HG03159 (cell line): ENCODE data around the gene LTBP3.
"Not testable (repeated sequence)": the region's sequence is repeated elsewhere in the genome, so short reads cannot be mapped to it uniquely, and the experiment has no call there.

ENCODE experiments used
- ATAC-seq: cut with Tn5 transposase; IDR thresholded peaks from one replicate; pipeline ENCODE4 v1.9.1; 2021; ENCODE audit warnings: mild to moderate bottlenecking, moderate library complexity; ENCODE audit not compliant: unreplicated experiment

Gene LTBP3

DNA sequence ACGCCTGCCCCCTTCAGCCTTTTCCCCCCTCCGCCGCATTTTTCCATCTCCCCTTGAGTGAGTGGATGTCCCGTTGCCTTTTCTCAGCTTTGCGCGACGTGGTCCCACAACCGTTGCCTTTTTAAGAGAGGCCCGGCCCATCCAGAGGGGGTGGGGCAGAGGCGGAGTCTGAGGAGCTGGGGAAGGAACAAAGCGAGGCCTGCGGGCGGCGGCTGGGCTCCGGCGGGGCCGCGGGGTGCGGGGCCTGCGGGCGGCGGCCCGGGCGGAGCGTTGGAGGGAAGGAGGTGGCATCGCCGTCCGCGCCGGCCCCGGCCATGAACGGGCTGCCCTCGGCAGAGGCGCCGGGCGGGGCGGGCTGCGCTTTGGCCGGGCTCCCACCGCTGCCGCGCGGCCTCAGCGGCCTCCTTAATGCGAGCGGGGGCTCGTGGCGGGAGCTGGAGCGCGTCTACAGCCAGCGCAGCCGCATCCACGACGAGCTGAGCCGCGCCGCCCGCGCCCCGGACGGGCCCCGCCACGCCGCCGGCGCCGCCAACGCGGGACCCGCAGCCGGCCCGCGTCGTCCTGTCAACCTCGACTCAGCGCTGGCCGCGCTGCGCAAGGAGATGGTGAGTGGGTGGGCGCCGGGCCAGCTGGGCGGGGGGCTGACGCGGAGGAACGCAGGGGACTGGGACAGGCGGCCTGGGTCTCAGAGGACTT lies 14.3 kb upstream of the LTBP3 start, which contains the start of gene FAM89B:
TSS of gene FAM89B (plus strand) at position 183 of the 696 bp plus-strand sequence. CDS start at position 315, 132 bp downstream.
- no peak for ATAC-seq

DNA sequence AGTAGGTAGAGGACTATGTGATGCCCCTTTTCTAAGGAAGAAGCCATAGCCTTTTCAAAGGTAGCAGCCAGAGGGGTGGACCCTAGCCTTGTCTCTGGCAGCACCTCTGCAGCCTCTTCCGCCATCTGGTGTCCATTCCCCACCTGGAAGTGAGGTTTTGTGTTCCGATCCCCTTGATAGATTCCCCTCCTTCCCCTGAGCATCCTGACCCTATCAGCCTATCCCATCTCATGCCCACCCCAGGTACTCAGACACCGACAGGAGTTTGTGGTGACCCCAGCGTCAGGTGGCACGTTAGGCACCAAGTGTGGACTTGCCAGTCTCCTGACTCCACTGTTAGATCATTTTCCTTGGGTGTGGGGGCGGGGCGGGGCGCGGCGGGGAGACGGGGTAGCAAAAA lies 13.8 kb upstream of the LTBP3 start:
- no peak for ATAC-seq

DNA sequence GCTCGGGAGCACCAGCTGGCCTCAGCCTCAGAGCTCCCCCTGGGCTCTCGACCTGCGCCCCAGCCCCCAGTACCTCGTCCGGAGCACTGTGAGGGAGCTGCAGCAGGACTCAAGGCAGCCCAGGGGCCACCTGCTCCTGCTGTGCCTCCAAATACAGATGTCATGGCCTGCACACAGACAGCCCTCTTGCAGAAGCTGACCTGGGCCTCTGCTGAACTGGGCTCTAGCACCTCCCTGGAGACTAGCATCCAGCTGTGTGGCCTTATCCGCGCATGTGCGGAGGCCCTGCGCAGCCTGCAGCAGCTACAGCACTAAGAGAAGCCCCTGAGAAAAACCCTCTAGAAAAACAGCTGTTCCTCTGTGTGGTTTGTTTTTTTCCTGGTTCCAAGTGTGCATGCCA lies 13.3 kb upstream of the LTBP3 start:
- no peak for ATAC-seq

DNA sequence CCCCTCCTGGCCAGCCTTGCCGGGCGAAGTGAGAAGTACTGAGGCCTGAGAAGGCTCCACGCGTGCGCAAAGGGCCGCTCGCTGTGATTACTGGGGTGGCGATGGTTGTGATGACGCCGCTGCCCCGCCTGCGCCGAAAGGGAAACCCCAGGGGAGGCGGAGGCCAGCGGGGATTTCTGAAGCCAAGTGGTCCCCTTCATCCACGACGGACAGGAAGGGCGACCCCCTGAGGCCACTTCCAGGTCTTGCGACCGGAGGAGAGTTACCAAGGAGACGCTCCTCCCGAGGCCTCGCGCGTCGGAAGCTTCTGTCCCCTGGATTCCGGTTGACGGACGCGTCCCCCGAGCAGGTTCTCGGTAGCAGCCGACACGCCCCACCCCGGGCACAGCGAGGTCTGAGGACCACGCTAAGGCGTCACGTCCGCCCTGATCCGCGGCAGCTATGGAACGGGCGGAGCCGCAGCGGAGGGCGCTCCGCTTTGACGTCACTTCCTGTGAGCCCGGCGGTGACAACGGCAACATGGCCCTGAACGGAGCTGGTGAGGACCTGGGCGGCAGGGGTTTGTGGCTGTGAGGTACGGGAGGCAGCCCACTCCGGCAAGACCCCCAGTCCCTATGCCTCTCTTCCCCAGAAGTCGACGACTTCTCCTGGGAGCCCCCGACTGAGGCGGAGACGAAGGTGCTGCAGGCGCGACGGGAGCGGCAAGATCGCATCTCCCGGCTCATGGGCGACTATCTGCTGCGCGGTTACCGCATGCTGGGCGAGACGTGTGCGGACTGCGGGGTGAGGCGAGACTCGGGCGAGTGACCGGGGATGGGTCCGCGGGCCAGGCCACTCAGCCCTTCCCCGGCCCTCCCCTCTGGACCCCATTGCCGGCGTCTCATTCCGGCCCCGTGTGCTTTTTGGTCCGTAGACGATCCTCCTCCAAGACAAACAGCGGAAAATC lies 12.1 kb upstream of the LTBP3 start, which contains the start of gene ZNRD2:
TSS of gene ZNRD2 (plus strand) at position 505 of the 946 bp plus-strand sequence. CDS start at position 520, 15 bp downstream.
- ATAC-seq = peak; percentile 55

DNA sequence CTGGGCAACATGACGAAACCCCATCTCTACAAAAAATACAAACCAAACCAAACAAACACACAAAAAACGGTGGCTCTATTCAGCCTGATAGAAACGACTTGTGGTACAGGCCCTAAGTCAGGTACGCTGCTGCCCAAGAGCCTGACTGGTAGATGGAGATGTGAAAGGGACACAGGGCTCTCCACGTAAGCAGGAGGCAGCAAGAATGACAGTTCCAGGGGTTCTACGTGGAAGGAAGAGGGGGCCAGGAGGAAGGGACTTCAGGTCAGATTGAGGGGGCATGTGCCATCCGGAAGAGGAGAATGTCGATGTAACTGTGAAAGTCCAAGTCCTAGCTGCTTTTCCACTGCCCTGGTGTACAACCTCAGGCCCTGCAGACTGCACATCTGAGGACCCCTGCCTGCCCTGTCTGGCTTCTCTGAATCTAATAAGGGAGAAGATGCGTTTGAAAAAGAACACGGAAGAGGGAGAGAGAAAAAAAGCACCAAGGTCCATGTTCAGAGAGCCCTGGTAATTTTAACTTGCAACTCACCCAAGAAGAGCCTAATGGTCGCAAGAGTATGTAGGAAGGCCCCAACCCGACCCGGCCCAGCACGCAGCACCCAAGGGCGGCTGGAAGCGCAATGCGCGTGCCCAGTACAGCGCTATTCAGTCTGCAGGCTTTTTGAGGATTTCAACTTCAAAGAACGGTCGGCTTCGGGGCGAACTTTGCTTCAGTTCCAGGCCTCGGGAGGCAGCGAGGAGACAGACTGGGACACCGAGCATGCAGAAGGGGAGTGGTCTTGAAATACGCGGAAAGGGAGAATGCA lies 11.2 kb upstream of the LTBP3 start:
- ATAC-seq = no peak

DNA sequence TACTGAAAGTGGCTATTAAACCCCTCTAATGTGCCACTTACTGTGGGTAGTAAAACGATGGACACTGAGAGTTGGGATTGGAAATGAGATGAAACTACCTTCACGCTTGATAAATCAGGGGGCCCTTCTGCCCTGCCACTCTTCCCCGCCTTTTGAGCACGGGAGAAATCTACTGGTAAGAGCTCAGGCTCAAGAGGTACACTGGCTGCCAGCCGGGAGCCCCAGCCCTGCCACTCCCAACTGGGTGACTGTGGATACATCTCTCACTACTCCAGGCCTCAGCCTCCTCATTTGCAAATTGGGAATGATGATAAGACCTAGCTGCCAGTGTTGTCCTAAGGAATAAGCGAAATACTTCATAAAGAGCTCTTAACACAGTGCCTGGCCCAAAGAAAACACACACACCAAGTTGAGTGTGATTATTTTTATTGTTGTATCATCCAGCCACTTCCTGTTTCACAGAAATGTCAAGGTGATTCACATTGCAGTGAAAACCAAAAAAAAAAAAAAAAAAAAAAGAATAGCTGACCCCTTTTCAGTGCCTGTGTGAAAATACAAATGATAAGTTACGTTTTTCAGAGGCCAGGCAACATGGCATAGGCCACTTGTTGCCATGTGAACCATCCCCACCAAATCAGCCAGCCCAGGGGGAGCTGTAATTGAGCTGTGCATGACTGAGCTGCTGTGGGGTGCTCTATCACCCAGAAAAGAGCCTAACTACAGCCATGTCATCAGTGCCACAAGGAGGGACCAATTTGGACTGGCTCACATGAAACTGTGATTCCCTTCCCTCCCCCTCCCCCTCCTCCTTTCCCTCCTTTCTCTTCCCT lies 7.7 kb upstream of the LTBP3 start:
- no peak for ATAC-seq

DNA sequence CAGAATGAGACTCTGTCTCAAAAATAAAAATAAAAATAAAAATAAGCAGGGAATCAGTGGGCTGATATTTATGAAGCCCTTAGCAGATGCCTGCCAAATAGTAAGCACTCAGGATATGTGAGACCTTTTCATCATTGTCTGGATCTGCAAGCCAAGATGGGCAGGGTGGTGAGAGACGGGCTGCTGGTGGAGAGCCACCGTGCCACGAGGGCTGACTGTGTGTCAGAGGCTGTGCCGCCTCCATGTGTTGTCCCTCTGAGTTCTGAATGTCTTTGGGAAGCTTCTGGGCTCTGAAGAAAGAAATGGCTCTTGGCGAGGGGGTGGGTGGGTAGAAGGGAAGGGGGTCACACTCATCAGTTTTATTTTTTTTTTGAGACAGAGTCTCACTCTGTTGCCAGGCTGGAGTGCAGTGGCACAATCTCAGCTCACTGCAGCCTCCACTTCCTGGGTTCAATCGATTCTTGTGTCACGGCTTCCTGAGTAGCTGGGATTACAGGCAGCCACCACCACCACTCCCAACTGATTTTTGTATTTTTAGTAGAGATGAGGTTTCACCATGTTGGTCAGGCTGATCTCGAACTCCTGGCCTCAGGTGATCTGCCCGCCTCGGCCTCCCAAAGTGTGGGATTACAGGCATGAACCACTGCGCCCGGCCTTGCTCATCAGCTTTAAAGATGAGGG lies 6.9 kb upstream of the LTBP3 start:
- not testable (repeated sequence) for ATAC-seq

DNA sequence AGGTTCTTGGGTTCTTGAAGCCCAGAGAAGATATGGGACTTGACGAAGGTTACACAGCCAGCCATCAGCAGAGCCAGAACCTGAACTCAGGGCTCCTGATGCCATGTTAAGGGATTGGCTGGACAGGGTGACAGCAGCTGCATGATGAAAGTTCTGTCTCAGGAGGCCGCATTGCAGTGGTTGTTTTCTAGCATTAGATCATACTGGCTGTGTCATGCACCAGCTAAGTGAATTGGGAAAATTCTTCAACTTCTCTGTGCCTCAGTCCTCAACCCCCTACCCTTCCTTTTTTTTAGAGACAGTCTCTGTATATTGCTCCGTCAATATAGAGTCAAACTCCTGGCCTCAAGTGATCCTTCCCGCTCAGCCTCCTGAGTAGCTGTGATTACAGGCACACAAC lies 5.4 kb upstream of the LTBP3 start:
- no peak for ATAC-seq

DNA sequence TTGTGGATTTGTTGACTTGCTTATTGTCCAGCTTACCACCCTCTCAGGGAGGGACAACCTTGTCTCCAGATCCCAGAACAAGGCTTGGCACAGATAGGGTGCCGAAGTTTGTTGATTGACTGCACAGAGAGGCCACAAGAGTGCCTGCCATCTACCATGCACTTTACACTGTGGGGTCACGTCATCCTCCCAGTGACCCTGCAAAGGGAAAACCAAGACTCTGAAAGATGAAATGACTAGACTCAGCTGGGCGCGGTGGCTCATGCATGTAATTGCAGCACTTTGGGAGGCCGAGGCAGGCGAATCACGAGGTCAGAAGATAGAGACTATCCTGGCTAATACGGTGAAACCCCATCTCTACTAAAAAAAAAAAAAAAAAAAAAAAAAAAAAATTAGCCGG lies 4.6 kb upstream of the LTBP3 start:
- ATAC-seq = no peak

DNA sequence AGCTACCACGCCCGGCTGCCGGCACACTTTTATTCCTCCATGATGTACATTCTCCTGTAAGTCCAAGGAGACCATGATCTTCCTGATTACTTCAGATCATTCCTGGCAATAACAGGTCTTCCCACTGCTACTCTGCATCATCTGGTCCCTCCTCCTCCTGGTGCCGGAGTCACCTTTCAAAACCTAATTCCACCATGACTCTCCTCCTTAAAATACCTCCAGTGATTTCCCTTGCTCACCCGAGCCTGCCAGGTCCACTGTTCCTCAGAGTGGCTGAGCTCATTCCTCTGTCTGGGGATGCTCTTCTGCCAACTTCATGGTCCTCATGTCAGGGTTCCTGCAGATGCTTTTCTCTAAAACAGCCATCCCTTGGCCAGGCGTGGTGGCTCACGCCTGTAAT lies 3.9 kb upstream of the LTBP3 start:
- ATAC-seq = no peak

DNA sequence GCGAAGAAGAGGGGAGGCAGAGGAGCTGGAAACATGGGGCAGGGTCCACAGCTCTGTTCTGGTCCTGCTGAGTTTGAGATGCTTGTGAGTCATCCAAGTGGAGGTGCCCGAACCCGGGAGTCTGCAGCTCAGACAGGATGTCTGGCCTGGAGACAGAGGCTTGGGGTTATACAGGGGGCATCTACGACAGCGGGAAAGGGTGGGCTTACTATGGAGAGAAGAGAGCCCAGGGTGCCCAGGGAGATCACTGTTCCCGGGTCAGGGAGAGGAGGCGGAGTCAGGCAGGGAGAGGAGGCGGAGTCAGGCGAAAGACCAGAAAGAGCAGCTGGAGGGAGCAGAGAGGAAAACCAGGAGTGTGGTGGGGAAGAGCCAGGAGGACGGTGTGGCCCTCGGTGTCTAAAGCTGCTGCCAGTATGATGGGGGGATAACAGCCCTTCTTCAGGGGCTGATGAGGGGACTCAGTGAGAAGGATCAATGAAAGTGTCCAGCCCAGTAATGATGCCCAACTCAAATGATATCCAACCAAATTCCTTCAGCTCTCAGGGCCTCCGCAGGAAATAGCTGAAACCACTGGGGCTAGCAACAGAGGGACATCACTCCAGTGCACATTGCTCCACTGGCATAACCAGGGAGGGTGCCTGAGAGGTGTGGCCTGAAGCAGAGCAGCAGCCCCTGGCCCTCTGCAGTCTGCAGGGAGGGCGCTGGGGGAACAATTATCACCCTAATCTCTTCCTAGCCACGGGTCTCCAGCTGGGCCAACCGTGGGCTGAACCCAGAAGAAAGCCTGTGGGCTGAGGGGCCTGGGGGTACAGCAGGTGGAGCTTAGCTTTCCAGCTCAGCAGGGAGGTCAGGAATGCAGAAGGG lies 2.6 kb upstream of the LTBP3 start:
- no peak for ATAC-seq

DNA sequence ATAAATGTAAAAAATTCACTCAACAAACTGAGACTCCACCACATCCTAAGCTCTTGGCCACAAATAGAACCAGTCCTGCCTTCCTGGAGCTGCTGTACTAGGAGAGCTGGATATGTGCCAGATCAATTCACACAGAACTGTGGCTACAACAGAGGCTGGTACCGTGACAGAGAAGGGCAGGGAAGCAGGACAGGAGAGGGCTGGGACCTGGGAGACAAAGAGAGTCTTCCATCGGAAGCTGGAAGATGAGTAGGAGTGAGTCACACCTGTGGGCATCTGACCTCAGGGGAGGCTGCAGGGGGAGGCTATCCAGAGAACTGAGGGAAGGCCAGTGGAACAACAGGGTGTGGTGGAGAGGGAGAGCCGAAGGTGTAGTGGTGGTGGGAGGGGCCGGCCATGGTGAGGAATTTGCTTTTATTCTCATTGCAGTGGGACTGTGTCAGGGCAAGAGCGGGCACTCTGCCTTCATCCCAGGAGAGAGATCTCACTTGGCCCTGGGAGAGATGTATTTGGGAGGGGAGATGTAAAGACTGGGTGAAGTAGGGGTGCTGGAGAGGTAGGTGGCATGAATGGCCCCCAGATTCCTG lies 1.9 kb upstream of the LTBP3 start:
- ATAC-seq = no peak

DNA sequence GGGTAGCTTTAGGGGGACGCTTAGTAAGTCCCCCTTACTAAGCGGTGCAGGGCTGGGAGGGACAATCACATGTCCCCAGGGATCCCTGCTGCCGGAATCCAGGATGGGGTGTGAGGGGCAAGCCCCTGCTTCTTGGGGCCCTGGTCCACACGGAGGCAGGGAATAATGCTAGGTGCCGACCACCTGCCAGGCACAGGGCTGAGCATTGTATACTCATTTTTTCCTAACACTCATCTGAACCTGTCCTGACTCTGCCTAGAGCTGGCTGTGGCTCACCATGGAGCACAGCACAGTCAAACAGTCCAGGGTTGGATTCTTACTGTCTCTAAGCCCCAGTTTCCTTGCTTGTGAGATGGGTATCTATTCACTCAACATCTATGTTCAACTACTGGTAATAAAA lies 1.4 kb upstream of the LTBP3 start:
- ATAC-seq = no peak

DNA sequence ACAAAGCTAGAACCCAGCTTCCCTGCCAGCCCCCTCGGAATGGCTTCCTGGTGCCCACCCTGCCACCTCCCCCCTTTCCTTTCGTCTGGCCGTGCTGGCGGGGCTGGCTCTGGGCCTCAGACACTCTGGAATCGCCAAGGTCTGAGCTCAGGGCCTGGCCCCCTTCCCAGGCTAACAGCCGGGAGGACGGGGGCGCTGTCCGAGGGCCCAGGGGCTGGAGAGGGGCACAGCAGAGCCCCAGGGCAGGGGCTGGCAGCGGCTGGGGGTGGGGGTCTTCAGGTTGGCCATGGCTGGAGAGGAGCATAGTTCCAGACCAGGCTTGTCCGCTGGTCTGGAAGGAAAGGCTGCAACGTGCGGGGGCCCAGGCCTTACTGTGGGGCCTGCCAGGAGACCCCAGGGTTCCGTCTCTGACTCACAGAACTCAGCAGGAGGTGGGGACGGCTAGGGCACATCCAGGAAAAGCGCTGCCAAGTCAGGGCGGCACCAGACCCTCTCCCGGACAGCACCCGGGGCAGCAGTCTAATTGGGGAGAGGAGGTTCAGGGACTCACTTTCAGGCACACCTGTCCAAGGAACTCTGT lies 861 bp upstream of the LTBP3 start:
- no peak for ATAC-seq

DNA sequence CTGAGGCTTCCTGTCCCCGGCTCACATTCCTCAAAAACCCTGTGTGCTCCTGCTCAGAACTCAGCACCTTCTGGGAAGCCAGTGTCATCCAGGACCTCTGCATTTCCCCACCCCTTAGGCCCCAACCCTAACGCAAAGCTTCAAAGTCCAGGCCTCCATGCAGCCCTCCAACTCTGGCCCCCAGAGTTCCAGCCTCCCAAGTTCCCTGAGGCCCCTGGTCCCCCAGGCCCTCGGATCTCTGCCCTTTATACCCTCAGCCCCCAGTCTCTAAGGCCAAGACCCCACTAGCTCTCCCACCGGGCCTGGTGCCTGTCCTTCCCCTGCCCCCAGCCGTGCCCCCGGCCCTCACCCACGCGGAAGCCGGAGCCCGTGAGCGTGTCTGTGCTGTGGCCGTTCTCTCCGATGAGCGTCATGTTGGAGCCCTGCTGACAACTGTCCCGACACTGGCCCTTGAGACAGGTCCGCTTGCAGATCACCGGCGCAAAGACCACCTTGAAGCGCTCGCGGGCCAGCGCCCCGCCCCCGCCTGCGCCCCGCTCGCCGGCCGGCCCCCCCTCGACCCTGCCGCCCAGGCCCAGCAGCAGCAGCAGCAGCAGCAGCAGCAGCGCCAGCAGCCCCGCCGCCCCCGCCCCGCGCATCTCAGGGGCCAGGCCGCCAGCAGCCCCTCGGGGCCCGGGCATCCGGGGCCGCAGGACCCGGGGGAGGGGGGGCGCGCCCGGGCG lies 718 bp downstream of the LTBP3 start:
- ATAC-seq = no peak

DNA sequence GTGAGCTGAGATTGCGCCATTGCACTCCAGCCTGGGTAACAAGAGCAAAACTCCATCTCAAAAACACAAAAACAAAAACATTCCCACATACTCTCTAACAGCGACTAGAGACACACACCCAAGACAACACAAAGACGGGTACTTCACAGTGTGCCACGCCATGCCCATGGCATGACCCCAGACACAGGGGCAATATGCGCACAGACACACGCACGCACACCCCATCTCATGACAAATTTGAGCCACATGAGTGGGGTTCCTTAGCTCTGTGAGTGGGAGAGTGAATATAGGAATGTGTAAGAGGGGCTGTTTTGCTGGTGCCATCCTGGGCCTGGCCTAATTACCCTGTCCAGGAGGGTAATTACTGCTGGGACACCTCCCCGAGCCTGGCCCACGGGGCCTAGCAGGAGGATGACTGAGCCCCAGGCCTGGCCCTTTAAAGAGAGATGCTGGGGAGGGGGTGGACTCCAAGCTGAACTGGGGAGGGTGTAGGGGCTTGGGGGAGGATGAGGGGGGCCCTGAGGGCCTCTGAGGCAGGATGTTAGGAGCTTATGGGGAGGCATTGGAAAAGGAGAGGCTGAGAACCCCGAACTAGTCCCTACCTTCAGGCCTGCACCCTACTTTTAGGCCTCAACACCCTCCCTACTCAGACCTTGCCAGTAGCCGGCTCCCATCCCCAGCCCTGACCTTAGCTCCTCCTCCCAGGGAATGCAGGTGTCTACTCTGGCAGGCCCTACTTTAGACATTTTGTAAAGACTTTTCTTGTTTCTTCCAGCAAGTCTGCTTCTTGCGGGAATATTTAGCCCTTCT lies 1.5 kb downstream of the LTBP3 start:
- no peak for ATAC-seq
